ENCODE results near the gene ACOD1.
"Not testable (repeated sequence)": the region's sequence is repeated elsewhere in the genome, so short reads cannot be mapped to it uniquely, and the experiment has no call there.

The ACOD1 gene

DNA sequence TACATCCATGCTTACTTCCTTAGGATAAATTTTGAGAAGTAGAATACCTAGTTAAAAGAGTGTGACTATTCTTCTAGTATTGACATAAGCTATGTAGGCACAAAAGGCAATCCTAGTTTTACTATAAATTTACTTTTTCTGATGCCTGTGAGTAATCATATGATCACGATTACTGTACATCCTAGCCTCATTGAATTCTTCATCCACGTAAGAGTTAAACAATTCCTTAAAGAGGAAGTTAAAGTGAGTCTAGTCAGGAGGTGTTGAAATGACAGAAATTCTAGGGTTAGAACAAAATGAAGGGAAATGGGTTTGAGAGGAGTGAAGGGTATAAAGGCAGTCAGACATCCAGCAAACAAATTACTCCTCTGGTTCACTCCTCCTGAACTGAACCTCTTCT is at the start of gene ACOD1:
ACOD1 (plus strand) TSS at position 363 of the 400 bp plus-strand sequence. CDS start 48 bp downstream, outside the sequence.
- DNase-seq: no peak

DNA sequence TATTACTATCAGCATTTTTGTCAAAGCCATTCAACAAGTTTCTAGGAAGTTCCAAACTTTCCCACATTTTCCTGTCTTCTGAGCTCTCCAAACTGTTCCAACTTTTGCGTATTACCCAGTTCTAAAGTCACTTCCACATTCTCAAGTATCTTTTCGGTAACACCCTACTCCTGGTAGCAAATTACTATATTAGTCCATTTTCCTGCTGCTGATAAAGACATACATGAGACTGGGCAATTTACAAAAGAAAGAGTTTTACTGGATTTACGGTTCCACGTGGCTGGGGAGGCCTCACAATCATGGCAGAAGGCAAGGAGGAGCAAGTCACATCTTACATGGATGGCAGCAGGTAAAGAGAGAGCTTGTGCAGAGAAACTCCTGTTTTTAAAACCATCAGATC is 49.2 kb upstream of the ACOD1 start:
- not testable (repeated sequence) for DNase-seq

DNA sequence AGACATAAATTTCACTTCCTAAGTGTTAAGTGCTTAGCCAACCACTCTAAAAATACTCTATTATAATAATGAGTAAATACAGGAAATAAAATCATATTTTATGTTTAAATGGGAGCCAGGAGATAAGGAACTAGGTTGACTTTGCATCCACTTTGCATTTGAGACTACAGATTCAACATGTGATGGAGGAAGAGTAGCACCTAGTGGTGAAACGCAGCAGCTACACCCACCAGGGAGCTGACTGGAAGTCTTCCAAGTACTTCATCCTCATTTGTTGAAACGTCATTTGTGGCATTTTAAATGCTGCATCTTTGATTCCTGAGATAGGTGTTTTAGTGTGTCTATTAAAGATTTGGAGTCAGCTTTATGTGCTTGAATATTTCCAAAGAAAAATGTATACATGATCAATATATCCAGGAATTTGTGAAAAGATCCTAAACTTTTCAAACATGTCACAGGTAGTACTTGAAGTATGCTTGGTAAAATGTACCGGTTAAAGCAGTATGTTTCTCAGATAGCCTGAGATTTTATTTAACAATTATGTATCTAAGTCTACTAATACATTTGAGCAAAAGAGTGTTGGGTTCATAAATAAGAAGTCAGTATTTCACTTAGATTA is 44.7 kb upstream of the ACOD1 start:
- DNase-seq: peak; percentile 8

DNA sequence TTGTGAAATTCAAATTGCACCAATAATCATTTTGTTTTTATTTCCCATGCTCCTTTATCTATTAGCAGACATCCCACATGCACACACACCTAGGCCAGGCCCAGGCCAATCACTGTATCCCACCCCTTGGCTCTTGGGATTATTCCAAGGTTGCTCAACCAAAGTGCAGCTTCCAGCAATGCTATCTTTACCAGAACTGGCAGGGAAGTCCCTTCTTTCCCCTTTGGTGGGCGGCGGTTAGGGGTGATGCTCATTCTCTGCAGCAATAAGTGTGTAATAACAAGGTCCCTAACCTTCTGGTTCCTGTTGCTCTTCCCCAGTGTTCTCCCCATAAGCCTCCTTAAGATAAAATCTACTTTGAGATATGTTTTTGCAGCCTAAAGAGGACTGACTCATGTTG is 43.8 kb upstream of the ACOD1 start:
- DNase-seq: no peak

DNA sequence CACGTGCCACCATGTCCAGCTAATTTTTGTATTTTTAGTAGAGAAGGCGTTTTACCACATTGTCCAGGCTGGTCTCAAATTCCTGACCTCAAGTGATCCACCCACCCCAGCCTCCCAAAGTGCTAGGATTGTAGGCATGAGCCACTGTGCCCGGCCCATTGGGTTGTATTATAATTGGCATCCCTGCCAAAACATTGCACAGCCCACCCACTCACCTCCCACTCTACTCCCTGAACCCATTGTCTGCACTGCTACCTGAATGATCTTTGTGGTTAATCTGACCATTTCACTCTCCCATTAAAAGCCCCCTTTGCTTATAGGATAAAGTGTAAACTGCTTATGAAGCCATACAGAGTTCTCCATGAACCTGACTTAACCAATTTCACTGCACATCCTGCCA is 35.8 kb upstream of the ACOD1 start:
- DNase-seq: no peak

DNA sequence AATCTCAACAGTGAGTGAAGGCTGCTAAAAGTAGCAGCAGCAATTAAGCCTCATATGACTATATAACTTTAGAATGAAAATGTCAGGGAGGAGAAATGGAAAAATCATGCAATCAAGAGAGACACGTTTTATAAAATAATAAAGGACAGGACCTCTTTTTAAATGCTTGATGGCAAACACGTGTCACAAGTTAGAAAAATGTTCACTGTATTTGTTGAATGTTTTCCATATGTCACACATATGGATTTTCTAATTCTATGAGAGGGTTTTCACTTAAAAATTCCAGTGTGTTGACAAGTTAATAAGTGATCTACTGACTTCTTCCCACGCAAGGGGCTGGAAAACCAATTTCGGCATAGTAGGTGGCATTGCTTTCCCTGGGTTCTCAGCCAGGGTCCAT is 34.4 kb upstream of the ACOD1 start:
- DNase-seq: no peak

DNA sequence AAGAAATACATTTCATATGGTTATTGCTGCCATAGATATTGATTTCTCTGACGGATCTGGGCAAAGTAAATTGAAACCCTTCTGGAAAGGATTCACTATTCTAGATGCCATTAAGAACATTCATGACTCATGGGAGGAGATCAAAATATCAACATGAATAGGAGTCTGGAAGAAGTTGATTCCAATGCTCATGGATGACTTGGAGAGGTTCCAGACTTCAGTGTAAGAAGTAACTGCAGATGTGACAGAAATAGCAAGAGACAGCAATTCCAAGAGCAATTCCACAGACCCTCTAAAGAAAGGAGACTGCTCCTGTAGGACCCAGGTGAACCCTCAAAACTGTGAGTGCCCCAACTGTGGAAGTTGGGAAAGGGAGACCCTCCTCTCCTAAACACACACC is 31.2 kb upstream of the ACOD1 start:
- no peak for DNase-seq

DNA sequence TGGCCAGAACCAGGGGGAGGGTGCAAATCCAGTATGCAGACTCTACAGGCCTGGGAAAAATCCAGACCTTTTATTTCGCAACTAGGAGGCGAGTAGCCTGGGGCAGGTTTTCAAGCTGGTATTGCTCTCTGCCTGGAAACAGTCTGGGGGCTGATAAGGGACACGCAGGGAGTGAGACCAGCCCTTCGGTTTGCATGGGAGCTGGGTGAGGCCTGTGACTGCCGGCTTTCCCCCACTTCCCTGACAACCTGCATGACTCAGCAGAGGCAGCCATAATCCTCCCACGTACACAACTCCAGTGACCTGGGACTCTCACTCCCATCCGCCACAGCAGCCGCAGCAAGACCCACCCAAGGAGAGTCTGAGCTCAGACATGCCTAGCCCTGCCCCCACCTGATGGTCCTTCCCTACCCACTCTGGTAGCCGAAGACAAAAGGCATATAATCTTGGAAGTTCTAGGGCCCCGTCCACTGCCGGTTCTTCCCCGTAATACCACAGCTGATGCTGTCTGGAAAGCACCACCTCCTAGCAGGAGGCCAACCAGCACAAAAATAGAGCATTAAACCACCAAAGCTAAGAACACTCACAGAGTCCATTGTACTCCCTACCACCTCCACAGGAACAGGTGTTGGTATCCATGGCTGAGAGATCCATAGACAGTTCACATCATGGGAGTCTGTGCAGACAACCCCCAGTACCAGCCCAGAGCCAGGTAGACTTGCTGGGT is 30.4 kb upstream of the ACOD1 start:
- not testable (repeated sequence) for DNase-seq

DNA sequence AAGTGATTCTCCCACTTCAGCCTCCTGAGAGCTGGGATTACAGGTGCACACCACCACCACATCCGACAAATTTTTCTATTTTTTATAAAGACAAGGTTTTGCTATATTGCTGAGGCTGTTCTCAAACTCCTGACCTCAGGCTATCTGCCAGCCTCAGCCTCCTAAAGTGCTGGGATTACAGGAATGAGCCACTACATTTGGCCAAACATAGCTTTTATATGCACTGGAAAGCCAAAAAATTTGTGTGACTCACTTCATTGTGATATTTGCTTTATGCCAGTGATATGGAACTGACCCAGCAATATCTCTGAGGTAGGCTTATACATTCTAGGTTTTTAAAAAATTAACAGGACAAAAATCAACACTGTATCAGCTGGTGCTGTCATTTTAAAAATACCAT is 26.8 kb upstream of the ACOD1 start:
- DNase-seq: no peak

DNA sequence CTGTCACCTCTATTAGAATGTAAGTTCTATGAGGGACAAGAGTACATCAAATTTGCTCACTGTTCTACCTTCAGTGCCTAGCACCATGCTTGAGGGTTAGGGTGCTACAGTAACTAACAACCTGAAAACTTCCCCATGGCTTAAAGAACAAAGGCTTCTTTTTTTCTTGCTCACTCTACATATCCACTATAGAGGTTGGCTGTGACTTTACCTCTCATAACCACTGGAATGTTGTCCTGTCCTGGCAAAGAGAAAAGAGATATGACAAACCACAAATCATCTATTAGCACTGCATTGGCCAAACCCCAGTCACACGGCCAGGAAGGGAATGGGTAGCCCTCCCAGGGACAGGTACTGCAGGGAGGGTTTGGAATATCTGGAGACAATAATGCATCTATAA is 23.2 kb upstream of the ACOD1 start:
- DNase-seq: no peak

DNA sequence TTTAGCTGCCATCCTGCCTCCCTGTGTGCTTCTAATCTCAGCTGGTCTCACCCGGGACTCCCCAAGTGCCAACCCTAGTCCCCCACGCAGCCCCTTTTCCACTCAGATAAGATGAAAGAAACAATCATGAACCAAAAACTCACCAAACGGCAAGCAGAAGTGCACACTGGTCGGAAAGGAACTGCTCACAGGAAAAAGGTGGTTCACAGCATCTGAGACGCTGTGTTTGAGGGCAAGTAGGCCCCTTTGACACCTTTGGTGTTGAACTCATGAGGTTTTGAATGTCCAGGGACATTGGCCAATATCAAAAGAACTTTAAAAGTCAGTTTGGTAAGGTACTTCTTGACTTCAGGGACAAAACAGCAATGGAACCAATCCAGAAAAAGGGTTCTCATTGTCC is 20.4 kb upstream of the ACOD1 start:
- no peak for DNase-seq

DNA sequence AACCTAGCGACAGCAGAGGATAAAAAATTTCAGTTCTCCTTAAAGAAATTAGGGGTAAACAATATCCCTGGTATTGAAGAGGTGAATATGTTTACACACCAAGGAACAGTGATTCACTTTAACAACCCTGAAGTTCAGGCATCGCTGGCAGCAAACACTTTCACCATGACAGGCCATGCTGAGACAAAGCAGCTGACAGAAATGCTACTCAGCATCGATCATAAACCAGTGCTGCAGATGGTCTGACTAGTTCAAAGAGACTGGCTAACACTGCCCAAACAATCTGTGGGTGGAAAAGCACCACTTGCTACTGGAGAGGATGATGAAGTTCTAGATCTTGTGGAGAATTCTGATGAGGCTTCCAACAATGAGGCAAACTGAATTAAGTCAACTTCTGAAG is 19.9 kb upstream of the ACOD1 start:
- DNase-seq: peak; percentile 53

DNA sequence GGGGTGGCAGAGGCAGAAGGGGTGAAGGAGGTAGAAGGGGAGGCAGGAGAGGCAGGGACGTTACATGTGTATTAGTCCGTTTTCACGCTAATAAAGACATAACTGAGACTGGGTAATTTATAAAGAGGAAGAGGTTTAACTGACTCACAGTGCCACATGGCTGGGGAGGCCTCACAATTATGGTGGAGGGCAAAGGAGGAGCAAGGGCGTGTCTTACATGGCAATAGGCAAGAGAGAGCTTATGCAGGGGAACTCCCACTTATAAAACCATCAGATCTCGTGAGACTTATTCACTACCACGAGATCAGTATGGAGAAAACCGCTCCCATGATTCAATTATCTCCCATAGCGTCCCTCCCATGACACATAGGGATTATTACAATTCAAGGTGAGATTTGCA is 19.0 kb upstream of the ACOD1 start:
- DNase-seq: no peak

DNA sequence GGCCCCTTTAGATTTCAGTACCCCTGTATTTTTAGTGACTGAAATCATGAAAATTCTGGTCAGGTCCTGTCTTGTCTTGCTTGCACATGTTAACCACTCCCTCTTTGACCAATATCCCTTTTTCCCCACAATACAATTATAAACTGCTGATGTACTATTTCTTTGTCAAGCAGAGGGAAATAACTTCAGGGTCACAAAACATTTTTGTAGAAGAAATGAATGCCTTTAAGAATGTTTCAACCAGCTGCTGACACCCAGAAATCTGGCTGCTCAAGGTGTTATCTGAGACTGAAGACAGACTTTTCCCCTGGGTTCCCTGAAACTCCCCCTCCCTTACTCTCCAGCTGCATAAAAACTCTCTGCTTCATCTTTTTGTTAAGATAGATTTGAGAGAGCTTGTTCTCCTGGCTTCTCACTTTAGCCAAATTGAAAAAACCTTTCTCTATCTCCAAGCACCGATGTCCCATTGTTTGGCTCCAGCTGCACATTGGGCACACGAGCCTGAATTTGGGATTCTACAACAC is 18.4 kb upstream of the ACOD1 start:
- no peak for DNase-seq

DNA sequence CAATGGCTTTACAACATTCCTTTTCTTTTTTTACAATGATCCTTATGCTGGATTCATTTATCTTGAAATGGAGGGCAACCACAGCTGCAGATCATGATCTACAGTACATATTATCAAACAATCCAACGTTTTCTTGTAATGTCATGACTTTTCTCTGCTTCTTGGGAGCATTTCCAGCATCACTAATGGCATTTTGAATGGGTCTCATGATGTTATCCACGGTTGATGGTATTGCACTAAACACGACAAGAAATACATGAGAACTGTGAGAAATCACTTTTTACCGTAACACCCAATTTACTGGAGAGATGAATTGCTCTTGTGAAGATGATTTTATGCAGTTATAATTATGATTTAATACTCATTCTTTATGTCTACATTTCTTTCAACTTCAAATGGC is 16.2 kb upstream of the ACOD1 start:
- no peak for DNase-seq

DNA sequence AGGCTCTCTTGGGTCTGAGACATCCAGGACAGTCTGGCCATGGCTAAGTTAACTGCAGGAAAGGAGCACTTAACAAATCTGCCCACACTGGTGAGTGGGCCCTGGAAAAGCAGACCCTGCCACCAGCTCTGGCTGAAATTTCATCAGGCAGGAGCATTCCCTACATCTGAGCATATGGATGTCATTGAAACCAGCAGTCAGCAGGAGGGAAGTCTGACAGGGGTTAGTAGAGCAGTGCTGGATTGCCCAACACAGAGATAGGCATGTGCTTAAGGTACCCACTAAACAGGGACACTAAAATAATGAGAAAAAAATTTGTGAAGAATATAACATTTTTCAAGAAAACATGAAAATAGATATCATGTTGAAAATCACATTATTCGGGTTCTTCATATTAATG is 13.6 kb upstream of the ACOD1 start:
- DNase-seq: no peak

DNA sequence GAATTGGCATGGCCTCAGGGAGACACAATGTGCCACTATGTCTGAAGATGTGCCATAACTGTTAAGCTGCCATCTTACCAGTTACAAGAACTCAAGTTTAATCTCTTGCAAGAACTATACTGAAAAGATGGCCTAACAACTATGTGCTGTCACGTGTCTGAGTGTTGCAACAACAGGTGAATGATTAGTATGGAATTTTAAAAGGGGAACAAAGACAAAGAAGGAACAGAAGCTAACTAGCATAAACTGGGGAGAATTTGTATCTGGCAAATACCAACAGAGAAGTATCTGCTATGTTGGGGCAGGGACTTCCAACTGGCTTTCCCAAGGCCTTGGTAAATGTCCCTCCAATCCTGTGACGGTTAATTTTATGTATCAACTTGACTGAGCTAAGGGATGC is 11.5 kb upstream of the ACOD1 start:
- no peak for DNase-seq

DNA sequence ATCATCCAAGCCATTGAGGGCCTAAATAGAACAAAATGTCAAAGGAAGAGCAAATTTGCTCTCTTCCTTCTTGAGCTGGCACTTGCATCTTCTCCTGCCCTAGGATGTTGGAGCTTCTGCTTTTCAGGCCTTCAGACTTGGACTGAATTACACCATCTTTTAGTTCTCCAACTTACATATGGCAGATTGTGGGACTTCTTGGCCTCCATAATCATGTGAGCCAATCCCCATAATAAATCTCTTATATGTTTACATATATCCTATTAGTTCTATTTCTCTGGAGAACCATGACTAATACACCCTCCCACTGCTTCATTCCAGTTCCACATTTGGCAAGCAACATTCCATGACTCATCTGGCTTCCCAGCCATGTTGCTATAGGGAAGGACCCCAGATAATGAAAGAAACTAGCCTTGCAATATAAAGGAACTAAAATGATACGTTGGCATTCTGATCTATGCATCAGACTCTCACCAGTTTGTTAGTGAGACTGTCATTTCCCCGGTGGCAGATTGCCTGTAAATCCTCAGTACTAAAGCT is 11.0 kb upstream of the ACOD1 start:
- DNase-seq: no peak

DNA sequence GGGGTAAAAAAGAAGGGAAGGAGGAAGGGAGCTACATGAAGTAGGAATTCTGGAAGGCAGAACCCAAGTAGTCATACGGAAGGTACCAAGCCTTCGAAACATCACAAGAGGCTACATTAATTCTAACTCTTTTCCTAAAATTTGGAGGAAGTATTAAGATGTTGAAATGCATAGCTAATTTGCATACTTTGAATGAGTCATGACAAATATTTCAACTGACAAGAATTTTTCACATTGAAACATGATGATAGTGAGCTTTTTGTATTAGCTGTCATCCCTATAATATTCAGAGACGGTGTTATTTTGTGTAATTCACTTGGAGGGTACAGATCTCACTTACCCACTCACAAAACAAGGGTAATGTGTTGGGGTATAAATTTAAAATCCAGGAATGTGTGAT is 9.1 kb upstream of the ACOD1 start:
- DNase-seq: no peak

DNA sequence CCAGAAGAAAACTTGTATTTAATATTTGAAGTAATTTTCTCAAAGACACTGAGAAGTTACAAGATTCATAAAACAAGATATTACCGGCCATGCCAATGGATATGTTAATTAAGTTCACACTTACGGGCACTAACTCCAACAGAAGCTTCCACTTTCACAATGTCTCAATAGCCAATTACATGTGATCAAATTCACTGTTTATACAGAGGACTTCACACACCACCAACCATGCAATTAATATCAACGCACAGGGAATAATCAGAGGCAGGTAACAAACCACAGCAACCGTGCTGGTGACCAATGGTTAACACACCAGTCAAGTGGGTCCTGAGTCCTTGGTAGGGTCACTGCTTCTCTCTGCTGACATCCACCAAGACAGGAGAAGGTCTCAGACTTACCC is 5.9 kb upstream of the ACOD1 start:
- DNase-seq: no peak

DNA sequence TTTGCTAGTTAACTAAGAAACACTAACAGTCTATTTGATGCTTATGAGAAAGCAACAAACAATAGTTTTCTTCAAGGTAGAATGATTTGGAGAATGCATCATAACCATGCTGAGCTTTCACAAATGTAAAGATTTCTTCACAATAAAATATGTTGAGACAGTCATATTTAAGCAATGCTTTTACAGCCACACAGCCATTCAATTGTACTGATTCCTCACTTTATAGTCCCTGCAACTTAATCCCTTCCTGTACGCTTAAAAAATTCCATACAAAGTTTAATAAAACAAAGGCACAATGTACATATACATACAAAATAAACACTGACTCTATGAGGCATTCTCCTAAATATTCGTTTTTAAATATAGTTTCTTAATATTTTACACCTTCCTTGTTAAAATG is 4.7 kb upstream of the ACOD1 start:
- no peak for DNase-seq

DNA sequence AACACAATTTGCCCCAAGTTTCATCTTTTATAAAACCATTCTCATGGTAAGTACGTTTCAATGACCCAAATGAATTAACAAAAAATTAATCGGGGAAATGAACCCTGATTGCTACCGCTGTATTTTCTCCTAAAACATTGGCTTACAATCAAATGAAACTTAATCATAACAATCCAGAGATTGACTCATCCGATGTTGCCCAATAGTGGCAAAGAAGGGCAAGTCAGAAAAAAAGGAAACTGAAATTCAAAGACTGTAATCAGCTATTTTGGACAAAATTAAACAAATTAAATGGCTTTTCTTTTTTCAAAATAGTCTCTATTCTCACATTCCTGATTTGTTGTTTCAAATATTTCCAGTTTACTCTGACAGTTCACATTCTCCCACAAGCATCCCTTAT is 3.9 kb upstream of the ACOD1 start:
- no peak for DNase-seq

DNA sequence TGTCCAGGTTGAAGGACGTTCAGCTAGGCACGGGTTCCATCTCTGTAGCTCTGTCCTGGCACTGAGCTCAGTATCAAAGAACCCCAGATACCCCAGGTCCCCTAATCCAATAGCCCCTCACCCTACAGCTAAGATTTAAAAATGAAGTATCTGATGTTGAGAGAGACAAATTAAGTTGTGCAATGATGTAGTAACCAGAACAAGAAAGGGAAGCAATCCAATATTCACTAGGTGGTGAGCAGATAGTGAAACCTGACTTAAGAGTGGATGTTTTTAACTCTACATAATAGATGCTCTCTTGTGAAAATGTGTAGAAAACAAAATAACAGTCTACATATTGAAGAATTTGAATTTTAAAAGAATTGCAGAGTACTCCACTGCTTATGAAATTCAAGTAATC is 1.8 kb downstream of the ACOD1 start:
- no peak for DNase-seq

DNA sequence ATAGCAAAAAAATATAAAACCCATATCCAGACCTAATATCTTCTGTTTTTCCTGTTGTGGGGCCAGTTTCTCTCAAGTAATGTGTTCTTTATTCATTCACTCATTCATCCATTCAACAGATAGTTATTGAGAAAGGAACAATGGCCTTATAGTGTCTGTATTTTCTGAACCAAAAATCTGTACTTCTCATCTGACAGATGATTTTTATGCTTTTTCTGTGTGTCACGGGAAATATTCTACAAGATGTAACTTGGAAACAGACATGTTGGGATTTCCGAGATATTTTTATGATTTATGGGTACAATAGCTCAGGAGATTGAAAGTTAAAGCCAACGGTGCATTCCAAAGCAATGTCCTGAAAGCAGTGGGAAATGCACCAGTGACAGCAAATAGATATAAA is 5.7 kb downstream of the ACOD1 start:
- no peak for DNase-seq

DNA sequence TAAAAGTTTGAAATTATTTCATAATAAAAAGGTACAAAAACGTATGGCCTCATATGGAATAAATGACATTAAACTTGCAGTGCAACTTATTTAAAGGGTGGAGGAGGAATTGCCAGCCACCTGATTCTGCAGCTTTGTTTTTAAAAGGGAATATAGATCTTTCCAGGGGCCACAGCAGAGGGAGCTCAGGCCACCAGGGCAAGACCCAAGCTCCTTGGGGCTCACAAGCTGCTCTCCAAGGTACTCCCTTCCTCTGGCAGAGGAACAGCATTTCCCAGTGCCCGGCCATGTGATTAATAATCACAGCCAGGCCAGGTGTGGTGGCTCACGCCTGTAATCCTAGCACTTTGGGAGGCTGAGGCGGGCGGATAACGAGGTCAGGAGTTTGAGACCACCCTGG is 6.2 kb downstream of the ACOD1 start:
- no peak for DNase-seq

All from SHP77 treated with DMSO at 0.1 percent for 48 hours (cell line).